Measurements from ENCODE around the gene PHLDA1.

PHLDA1 gene

GRCh38 chr12:76047060-76047459, 15.5 kb upstream of the PHLDA1 start:
- no peaks in the 10 kb centered on the region for H3K79me1 ChIP-seq (ENCODE audit: low read length)
- no peak for DNase-seq
- H2AK5ac ChIP-seq (ENCODE audit: low read length) = no peak overlapping the region
- H3K36me3 ChIP-seq (ENCODE audit: control insufficient read depth in 1 of 2, insufficient read depth in 2 of 2, low read length in 2 of 2) = peaks cover 10 to 15% of the 10 kb centered on the region in 2 experiments
- no peak overlapping the region for H3K23ac ChIP-seq (ENCODE audit: low read length)
- no peak overlapping the region for H4K12ac ChIP-seq (ENCODE audit: low read depth, low read length)
- no peak overlapping the region for H3K4ac ChIP-seq (ENCODE audit: low read depth, low read length)
- H2BK5ac ChIP-seq (ENCODE audit: low read depth, low read length, poor library complexity) = no peak overlapping the region
- H3K4me1 ChIP-seq (ENCODE audit: control insufficient read depth in 1 of 2, insufficient read depth in 2 of 2, low read length in 2 of 2) = no peaks in the 10 kb centered on the region
- H4K8ac ChIP-seq (ENCODE audit: low read depth, low read length) = no peak overlapping the region
- H3K9ac ChIP-seq (ENCODE audit: low read length) = no peak overlapping the region
- no peak overlapping the region for H4K91ac ChIP-seq (ENCODE audit: low read depth, low read length)
- no peaks in the 10 kb centered on the region for H3K79me2 ChIP-seq (ENCODE audit: control insufficient read depth, insufficient read depth, low read length, poor library complexity)
- no peak overlapping the region for H3K18ac ChIP-seq (ENCODE audit: low read length)
- no peak overlapping the region for H3K27ac ChIP-seq (ENCODE audit: low read depth, low read length)
- H2AFZ ChIP-seq (ENCODE audit: insufficient read depth, low read length, poor library complexity) = no peak overlapping the region
- H3K4me2 ChIP-seq (ENCODE audit: low read length) = no peak overlapping the region
- no peak overlapping the region for H2BK12ac ChIP-seq (ENCODE audit: low read length)
- no peaks in the 10 kb centered on the region for H3K9me3 ChIP-seq (ENCODE audit: insufficient read depth, low read depth, low read length)
- no peak overlapping the region for H3K4me3 ChIP-seq (ENCODE audit: low read depth, low read length)
- no peak overlapping the region for H2BK120ac ChIP-seq (ENCODE audit: insufficient read depth, low read length, poor library complexity)
- H3K14ac ChIP-seq (ENCODE audit: low read length) = no peak overlapping the region
- H3K27me3 ChIP-seq (ENCODE audit: insufficient read depth, low read length) = no peaks in the 10 kb centered on the region
- no CpG with 5 or more reads among the region's 2 CpGs for WGBS (ENCODE audit: extremely low coverage, insufficient coverage, insufficient read length)

DNA sequence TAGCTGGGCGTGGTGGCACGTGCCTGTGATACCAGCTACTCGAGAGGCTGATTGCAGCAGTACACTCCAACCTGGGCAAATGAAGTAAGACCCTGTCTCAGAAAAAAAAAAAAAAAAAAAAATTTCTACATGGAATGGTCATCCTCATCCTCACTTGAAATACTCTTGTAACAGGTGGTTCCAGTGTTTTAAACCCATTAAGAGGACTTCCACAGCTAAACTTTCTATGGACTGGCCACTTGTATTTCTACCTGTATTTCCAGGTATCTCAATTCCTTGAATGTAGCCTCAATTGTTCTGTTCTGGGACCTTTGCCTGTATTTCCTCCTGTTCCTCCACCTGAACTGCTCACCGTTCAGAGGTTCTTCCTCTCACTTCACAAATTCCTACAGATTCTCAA, 11.8 kb upstream of the PHLDA1 start:
- Histone ChIP-seq H3K4me3 (ENCODE audit: low read depth, low read length) (no peak overlapping the region), H3K27me3 (ENCODE audit: insufficient read depth, low read length) (no peaks in the 10 kb centered on the region), H3K9ac (ENCODE audit: low read length) (no peak overlapping the region), H3K4me1 (ENCODE audit: control insufficient read depth in 1 of 2, insufficient read depth in 2 of 2, low read length in 2 of 2) (no peaks in the 10 kb centered on the region), H2BK120ac (ENCODE audit: insufficient read depth, low read length, poor library complexity) (no peak overlapping the region), H2BK12ac (ENCODE audit: low read length) (no peak overlapping the region), H4K12ac (ENCODE audit: low read depth, low read length) (no peak overlapping the region), H3K23ac (ENCODE audit: low read length) (no peak overlapping the region), H2AFZ (ENCODE audit: insufficient read depth, low read length, poor library complexity) (no peak overlapping the region), H4K91ac (ENCODE audit: low read depth, low read length) (no peak overlapping the region), H3K79me2 (ENCODE audit: control insufficient read depth, insufficient read depth, low read length, poor library complexity) (no peaks in the 10 kb centered on the region), H3K4me2 (ENCODE audit: low read length) (no peak overlapping the region), H2BK5ac (ENCODE audit: low read depth, low read length, poor library complexity) (no peak overlapping the region), H3K27ac (ENCODE audit: low read depth, low read length) (no peak overlapping the region), H3K18ac (ENCODE audit: low read length) (no peak overlapping the region), H3K9me3 (ENCODE audit: insufficient read depth, low read depth, low read length) (no peaks in the 10 kb centered on the region), H3K79me1 (ENCODE audit: low read length) (no peaks in the 10 kb centered on the region), H3K14ac (ENCODE audit: low read length) (no peak overlapping the region), H2AK5ac (ENCODE audit: low read length) (no peak overlapping the region), H4K8ac (ENCODE audit: low read depth, low read length) (no peak overlapping the region), H3K4ac (ENCODE audit: low read depth, low read length) (no peak overlapping the region), H3K36me3 (ENCODE audit: control insufficient read depth in 1 of 2, insufficient read depth in 2 of 2, low read length in 2 of 2) (peaks cover 3 to 6% of the 10 kb centered on the region in 2 experiments)
- DNase-seq = no peak
- WGBS (ENCODE audit: extremely low coverage, insufficient coverage, insufficient read length) = no CpG with 5 or more reads among the region's 4 CpGs

- WGBS (ENCODE audit: extremely low coverage, insufficient coverage, insufficient read length) = no CpG with 5 or more reads among the region's 2 CpGs
- Histone ChIP-seq H4K8ac (ENCODE audit: low read depth, low read length) (no peak overlapping the region), H3K36me3 (ENCODE audit: control insufficient read depth in 1 of 2, insufficient read depth in 2 of 2, low read length in 2 of 2) (peaks cover 3 to 6% of the 10 kb centered on the region in 2 experiments), H3K79me2 (ENCODE audit: control insufficient read depth, insufficient read depth, low read length, poor library complexity) (no peaks in the 10 kb centered on the region), H3K14ac (ENCODE audit: low read length) (no peak overlapping the region), H2BK5ac (ENCODE audit: low read depth, low read length, poor library complexity) (no peak overlapping the region), H3K18ac (ENCODE audit: low read length) (no peak overlapping the region), H3K4ac (ENCODE audit: low read depth, low read length) (no peak overlapping the region), H3K4me2 (ENCODE audit: low read length) (no peak overlapping the region), H3K27me3 (ENCODE audit: insufficient read depth, low read length) (no peaks in the 10 kb centered on the region), H3K9me3 (ENCODE audit: insufficient read depth, low read depth, low read length) (no peaks in the 10 kb centered on the region), H3K4me3 (ENCODE audit: low read depth, low read length) (no peak overlapping the region), H2AK5ac (ENCODE audit: low read length) (no peak overlapping the region), H2AFZ (ENCODE audit: insufficient read depth, low read length, poor library complexity) (no peak overlapping the region), H4K12ac (ENCODE audit: low read depth, low read length) (no peak overlapping the region), H2BK12ac (ENCODE audit: low read length) (no peak overlapping the region), H3K79me1 (ENCODE audit: low read length) (no peaks in the 10 kb centered on the region), H3K23ac (ENCODE audit: low read length) (no peak overlapping the region), H3K9ac (ENCODE audit: low read length) (no peak overlapping the region), H3K27ac (ENCODE audit: low read depth, low read length) (no peak overlapping the region), H4K91ac (ENCODE audit: low read depth, low read length) (no peak overlapping the region), H3K4me1 (ENCODE audit: control insufficient read depth in 1 of 2, insufficient read depth in 2 of 2, low read length in 2 of 2) (peaks cover 0 to 2% of the 10 kb centered on the region in 2 experiments), H2BK120ac (ENCODE audit: insufficient read depth, low read length, poor library complexity) (no peak overlapping the region)
- no peak for DNase-seq
These were observed 10.6 kb upstream of the PHLDA1 start for GRCh38 chr12:76042147-76042546.

DNA sequence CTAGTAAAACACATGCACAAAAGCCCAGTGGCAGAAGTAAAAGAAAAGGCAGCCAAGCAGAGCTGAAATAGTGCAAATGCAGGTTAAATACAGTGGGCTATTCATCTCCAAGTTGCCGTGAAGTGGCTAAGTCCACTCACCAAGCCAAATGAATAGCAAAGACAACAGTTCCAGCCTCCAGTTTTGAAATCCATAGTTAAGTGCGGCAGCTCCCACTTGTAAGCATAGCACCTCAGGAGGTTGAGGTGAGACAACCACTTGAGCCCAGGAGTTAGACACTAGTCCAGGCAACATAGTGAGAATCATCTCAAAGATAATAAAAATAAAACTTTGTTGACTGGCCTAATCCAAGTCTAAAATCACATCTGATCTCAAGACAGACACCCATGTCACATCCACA, 9.8 kb upstream of the PHLDA1 start:
- no CpG with 5 or more reads among the region's 2 CpGs for WGBS (ENCODE audit: extremely low coverage, insufficient coverage, insufficient read length)
- Histone ChIP-seq H3K27ac (ENCODE audit: low read depth, low read length) (no peak overlapping the region), H3K36me3 (ENCODE audit: control insufficient read depth in 1 of 2, insufficient read depth in 2 of 2, low read length in 2 of 2) (peaks cover 3 to 6% of the 10 kb centered on the region in 2 experiments), H3K79me1 (ENCODE audit: low read length) (no peaks in the 10 kb centered on the region), H2AFZ (ENCODE audit: insufficient read depth, low read length, poor library complexity) (no peak overlapping the region), H3K4me1 (ENCODE audit: control insufficient read depth in 1 of 2, insufficient read depth in 2 of 2, low read length in 2 of 2) (peaks cover 0 to 2% of the 10 kb centered on the region in 2 experiments), H3K4ac (ENCODE audit: low read depth, low read length) (no peak overlapping the region), H3K79me2 (ENCODE audit: control insufficient read depth, insufficient read depth, low read length, poor library complexity) (no peaks in the 10 kb centered on the region), H3K18ac (ENCODE audit: low read length) (no peak overlapping the region), H4K12ac (ENCODE audit: low read depth, low read length) (no peak overlapping the region), H3K9me3 (ENCODE audit: insufficient read depth, low read depth, low read length) (no peaks in the 10 kb centered on the region), H2BK120ac (ENCODE audit: insufficient read depth, low read length, poor library complexity) (no peak overlapping the region), H2BK12ac (ENCODE audit: low read length) (no peak overlapping the region), H4K91ac (ENCODE audit: low read depth, low read length) (no peak overlapping the region), H2AK5ac (ENCODE audit: low read length) (no peak overlapping the region), H3K4me3 (ENCODE audit: low read depth, low read length) (no peak overlapping the region), H3K23ac (ENCODE audit: low read length) (no peak overlapping the region), H3K4me2 (ENCODE audit: low read length) (no peak overlapping the region), H3K27me3 (ENCODE audit: insufficient read depth, low read length) (no peaks in the 10 kb centered on the region), H3K9ac (ENCODE audit: low read length) (no peak overlapping the region), H2BK5ac (ENCODE audit: low read depth, low read length, poor library complexity) (no peak overlapping the region), H3K14ac (ENCODE audit: low read length) (no peak overlapping the region), H4K8ac (ENCODE audit: low read depth, low read length) (no peak overlapping the region)
- DNase-seq = no peak
